Fibroblast of skin of scalp (primary cell): ENCODE results near the gene DNM3.

Experiments
- DNase-seq: peaks from one replicate; pipeline ENCODE4 v3.0.0-alpha.2; 2013

The DNM3 gene

DNA sequence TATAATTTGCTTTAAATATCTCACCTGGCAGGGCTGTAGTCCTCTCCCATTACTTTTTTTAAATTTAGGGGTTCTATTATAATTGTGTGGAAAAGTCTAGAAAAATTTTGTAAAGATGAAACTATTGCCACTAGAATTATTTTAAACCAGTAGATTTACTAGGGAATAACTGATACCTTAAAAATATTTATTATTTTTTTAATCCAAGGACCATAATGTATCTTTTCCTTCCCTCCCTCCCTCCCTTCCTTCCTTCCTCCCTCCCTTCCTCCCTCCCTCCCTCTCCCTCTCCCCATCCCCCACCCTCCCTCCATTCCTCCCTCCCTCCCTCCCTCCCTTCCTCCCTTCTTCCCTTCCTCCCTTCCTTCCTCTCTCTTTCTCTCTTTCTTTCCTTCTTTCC lies 90.5 kb downstream of the DNM3 start:
- no peak for DNase-seq

DNA sequence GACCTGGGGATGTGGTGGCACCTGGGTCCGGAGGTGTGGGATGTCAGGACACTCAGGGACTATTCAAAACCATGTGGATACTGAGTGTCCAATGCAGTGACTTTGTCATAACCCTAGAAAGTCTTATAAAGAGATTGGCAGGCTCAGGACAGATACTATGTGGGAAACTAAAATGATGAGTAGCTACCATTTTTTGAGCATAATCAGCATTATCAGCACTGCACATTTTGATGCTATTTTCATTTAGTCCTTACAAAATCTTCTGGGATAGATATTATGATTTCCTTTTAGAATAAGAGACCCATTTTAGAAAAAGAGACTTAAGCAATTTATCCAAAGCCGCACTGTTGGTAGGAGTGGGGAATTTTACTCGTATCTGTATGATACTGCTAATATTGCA lies 93.4 kb downstream of the DNM3 start:
- no peak for DNase-seq

GRCh38 chr1:171935086-171935485 lies 93.8 kb downstream of the DNM3 start:
- DNase-seq = no peak

- no peak for DNase-seq
Observed at GRCh38 chr1:171935664-171936063, 94.4 kb downstream of the DNM3 start.

DNA sequence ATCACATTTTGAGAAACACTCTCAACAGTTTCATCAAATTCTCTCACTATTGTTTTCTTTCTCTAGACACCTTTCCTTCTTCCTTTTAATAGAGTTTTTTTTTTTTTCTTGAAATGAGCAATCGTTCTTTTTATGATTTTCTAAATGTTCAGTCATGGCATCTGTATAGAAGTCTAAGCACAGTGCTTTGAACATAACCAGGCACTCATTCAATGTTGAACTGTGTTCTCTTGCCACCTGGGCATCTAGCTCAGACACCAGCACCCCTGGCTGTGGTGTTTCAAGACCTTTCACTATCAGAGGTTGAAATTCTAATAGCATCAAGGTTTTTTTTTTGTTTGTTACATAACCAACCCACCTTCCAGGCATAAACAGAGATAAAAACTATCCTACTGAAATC lies 96.6 kb downstream of the DNM3 start:
- no peak for DNase-seq

DNA sequence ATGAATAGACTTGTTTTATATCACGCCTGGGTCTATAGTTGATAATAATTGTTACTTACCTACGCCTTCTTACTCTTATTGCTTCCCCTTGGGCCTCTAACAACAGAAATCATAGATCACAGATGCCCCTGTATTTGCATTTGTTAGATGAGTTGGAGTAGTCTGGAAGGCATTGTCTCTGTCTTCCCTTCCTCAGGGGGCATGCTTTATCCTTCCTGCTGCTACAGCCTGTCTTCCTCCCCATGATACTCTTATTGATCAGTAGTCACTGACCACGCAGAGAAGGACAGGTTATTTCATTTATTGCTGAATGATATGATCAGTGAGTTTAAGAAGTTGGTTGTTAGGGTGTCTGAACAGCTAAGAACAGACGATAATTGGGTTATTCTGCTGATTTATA lies 98.4 kb downstream of the DNM3 start:
- DNase-seq = no peak

DNA sequence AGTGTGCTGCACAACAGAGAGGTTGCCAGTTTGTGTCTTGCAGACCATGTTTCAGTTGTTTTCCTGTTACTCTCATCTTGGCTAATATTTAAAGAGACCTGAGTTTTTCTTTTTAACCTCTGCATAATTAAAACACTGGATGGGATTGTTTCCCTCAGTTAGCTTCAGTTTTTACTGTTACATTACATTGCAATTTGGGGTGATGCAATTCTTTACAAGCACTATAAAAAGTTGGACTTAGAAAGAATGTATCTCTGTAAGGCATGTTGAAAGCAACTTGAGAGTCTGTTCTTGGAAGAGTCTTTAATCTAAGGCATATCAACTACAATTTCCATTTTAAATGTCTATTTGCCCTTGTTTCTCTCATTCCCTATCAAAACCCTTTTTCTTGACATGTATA lies 99.1 kb downstream of the DNM3 start:
- peak; percentile 17 for DNase-seq

DNA sequence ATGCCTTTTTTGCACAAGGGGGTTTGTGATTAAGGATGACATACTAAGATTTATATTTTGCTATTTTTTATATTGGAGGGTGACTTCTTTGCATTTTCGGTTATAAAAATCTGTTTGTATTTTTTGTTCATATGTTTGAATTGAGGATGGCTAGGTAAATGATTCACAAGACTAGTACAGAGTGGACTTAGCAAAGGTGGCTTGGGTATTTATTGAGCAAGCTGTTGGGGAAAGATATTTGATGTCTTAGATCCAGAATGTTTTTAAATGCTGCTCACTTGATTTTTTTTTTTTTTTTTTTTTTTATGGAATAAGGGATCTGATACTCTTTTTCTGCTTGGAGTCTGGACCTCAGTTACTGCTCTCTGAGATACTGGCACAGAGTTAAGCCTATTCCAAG lies 100.6 kb downstream of the DNM3 start:
- DNase-seq = no peak

DNA sequence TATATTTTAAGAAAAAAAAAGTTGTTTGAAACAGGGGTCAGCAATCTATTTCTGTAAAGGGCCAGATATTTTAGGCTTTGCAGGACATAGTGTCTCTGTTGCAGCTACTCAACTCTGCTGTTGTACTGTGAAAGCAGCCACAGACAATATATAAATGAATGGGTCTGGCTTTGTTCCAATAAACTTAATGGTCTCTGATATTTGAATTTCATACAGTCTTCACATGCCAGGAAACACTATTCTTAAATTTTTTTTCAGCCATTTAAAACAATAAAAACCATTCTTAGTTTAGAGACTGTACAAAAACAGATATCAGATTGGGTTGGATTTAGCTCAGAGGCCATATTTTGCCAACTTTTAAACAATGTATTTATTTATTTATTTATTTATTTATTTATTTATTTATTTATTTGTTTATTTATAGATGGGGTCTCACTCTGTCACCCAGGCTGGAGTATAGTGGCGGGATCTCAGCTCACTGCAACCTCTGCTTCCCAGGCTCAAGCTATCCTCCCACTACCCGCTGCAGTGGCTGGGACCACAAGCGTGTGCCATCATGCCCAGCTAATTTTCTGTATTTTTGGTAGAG lies 102.8 kb downstream of the DNM3 start:
- no peak for DNase-seq

GRCh38 chr1:171948511-171948910 lies 107.2 kb downstream of the DNM3 start:
- DNase-seq = peak; percentile 12

DNA sequence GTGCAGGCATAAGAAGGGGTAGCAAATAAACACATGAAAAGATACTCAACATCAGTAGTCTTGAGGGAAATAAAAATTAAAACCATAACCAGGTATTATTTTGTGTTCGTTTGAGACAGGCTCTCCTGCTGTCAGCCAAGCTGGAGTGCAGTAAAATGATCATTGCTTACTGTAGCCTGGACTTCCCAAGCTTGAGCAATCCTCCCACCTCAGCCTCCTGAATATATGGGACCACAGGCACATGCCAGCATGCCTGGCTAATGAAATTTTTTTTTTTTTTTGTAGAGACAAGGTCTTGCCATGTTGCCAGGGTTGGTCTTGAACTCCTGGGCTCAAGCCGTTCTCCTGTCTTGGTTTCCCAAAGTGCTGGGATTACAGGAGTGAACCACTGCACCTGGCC lies 108.0 kb downstream of the DNM3 start:
- DNase-seq = no peak

GRCh38 chr1:171953835-171954234 lies 112.5 kb downstream of the DNM3 start:
- no peak for DNase-seq

- no peak for DNase-seq
Observed at GRCh38 chr1:171954361-171954760, 113.1 kb downstream of the DNM3 start.

GRCh38 chr1:171961861-171962260 lies 120.6 kb downstream of the DNM3 start:
- DNase-seq = no peak

GRCh38 chr1:171963762-171964161 lies 122.5 kb downstream of the DNM3 start:
- DNase-seq = no peak

DNA sequence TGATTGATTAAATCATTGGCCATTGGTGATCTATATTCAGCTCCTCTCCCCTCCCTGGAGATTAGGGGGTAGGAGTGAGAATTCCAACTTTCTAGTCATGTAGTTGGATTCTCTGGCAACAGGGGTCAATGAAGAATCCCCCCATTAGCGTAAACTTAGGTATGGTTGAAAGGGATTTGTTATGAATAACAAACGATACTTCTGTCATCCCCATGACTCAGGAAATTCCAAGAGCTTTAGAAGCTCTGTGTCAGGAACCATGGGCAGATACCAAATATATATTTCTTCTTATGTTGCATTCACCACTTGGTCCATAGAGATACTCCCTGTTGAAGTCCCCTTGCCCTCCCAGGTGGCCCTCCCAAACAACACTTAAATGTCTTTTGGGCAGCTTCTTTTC lies 124.5 kb downstream of the DNM3 start:
- DNase-seq = peak; percentile 30

- DNase-seq = no peak
Observed at GRCh38 chr1:171966426-171967220, 125.3 kb downstream of the DNM3 start.

DNA sequence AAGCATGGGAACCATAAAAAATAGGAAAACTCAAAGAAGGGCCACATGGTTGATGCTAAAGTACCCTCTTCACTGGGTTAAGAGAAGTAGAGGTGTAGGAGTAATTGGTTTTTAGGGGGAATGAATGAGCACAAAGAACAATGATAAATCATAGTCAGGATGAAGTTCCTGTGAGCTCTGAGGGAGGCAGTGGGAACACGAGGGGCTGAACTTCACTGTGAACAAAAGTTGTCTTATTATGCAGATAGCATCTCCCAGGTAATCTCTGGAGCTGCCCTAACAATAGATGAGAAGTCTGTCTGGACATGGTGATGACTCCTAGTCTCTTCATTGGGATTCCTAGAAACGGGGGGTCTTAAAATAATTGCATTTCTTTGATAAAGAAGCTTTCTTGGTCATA lies 127.9 kb downstream of the DNM3 start:
- DNase-seq = no peak

GRCh38 chr1:171969813-171970212 lies 128.5 kb downstream of the DNM3 start:
- DNase-seq = no peak

DNA sequence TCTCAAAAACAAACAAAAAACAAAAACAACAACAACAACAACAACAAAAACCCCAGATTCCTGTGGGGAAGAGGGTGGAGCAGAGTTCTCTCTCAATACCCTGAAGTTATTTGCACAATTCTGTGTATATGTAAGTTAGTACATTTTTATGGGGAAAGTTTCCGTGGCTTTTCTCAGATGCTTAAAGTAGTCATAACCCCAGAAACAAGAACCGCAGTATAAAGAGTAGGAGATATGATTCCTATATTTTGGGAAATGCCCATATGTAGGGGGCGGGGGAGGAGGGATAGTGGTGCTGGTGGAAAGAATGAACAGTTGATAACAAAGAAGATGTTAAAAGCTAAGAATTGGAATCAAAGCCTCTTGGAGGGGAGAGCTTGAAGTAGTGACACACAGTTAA lies 131.5 kb downstream of the DNM3 start:
- DNase-seq = no peak

- DNase-seq = no peak
Observed at GRCh38 chr1:171973421-171973820, 132.1 kb downstream of the DNM3 start.

GRCh38 chr1:171981303-171981702 lies 140.0 kb downstream of the DNM3 start:
- peak; percentile 22 for DNase-seq

DNA sequence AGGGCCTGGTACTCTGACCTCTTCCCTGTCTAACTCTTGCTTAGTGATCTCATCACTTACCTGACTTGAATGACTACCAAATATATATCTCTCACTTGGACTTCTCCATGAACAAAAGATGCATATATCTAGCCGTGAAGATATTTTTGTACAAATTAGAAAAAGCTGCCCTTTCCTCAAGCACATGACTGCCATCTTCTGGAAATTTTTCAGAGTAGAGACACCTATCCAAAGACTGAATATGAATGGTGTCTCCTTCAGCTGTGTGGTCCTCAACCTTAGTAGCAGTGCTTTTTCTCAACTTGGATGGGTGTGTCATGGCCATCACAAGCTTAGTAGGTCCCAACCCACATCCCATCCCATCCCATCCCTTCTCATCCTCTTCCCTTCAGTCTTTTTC lies 142.3 kb downstream of the DNM3 start:
- peak; percentile 33 for DNase-seq

DNA sequence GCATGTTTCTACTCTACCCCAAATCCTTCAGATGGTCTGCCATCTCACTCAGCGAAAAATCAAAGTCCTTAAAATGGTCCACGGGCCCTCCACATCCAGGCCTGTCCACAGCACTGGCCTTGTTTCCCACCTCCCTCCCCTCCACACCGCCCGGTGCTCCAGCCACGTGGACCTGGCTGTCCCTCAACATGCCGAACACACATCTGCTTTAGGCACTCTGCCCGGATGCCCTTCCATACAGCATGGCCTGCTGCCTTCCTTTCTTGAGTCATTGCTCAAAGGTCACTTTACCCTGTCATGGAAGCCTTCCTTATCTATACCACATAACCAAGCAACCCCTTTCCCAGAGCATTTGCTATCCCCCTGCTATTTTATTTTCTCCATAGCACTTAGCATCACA lies 143.0 kb downstream of the DNM3 start:
- no peak for DNase-seq
